ENCODE data around the gene CDK14. TPM values are rescaled to one million over a fixed set of nuclear protein-coding genes. Genes with fewer than 3 reads are reported as not detected.

CDK14 gene
- total and polyA plus RNA-seq, 10 of the 15 experiments (the other 5 are each of a cell fraction or from before 2014, with no cell fraction given), result 6.5 to 61.3 (median 24.2) TPM

DNA sequence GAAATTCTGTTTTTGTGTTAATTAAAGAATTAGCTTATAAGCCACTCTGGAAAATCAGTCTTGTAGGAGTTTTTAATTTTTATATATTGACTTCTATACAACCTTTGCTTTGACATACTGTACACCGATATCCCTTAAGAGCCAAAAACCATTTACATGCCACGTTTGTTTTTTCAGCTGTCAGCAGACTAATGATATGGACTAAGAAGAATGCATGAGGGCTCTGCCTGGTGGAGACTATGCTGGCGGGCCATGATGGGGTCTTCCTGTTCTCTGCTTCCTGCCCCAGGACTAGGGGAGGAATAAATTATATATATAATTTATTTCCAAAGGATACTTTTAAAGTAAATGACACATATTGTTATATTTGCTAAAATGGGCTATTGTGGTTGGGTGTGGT, 96.3 kb downstream of the CDK14 start:
- FAIRE-seq (no peak), DNase-seq (ENCODE audit: low read depth, low spot score) (no peak), ATAC-seq (no peak)
- peaks cover 4% of the 10 kb centered on the region; the same call in 1 of the 2 replicates for H3K4me1 ChIP-seq (ENCODE audit: control insufficient read depth, insufficient read depth, low read length)
- WGBS (ENCODE audit: insufficient coverage, insufficient replicate concordance, low lambda C conversion rate, missing lambda C conversion rate), result 90% methylated on average over 3 of the region's 3 CpGs
- RAD21 ChIA-PET (ENCODE audit: unreplicated experiment), result interaction anchor here (1.4 to 1.5 kb wide), 2 partner anchors 17 to 340 kb away, joined by 3 to 4 read pairs; no protein-coding TSS in a partner anchor
- H3K36me3 ChIP-seq (ENCODE audit: control insufficient read depth in 2 of 2, insufficient read depth in 2 of 2, low read length in 1 of 2), result no peaks in the 10 kb centered on the region
- no peak overlapping the region for H3K4me3 ChIP-seq
- intact Hi-C loops (cut with micrococcal nuclease; ENCODE audit: unreplicated experiment), result no loop called here
- no peaks in the 10 kb centered on the region for H3K27me3 ChIP-seq (replicated peaks in 1 of 2; ENCODE audit: control insufficient read depth in 2 of 2, insufficient read depth in 2 of 2, low read length in 1 of 2)
- CTCF ChIA-PET, result interaction anchor here (0.7 to 2.4 kb wide), 7 partner anchors 9 to 345 kb away, joined by 3 to 12 read pairs (median 6); no protein-coding TSS in a partner anchor
- no peaks in the 10 kb centered on the region for H4K20me1 ChIP-seq (ENCODE audit: control insufficient read depth, insufficient read depth)
- H2AFZ ChIP-seq (ENCODE audit: control insufficient read depth, low read depth, low read length), result no peak overlapping the region
- TF ChIP-seq LARP7 (IDR thresholded peaks at IDR 0.05), result no peak
- TF ChIP-seq, protein P1, sequence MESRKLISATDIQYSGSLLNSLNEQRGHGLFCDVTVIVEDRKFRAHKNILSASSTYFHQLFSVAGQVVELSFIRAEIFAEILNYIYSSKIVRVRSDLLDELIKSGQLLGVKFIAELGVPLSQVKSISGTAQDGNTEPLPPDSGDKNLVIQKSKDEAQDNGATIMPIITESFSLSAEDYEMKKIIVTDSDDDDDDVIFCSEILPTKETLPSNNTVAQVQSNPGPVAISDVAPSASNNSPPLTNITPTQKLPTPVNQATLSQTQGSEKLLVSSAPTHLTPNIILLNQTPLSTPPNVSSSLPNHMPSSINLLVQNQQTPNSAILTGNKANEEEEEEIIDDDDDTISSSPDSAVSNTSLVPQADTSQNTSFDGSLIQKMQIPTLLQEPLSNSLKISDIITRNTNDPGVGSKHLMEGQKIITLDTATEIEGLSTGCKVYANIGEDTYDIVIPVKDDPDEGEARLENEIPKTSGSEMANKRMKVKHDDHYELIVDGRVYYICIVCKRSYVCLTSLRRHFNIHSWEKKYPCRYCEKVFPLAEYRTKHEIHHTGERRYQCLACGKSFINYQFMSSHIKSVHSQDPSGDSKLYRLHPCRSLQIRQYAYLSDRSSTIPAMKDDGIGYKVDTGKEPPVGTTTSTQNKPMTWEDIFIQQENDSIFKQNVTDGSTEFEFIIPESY (IDR thresholded peaks at IDR 0.05), result no peak
- no peak for TF ChIP-seq CBX5 (IDR thresholded peaks at IDR 0.05; ENCODE audit: low read depth)
- TF ChIP-seq ZNF217 (IDR thresholded peaks at IDR 0.05), result no peak
- no peak for TF ChIP-seq ZNF24 (IDR thresholded peaks at IDR 0.05)
- TF ChIP-seq MEF2A (IDR thresholded peaks at IDR 0.05; ENCODE audit: insufficient read depth, low read depth, low read length), result no peak
- TF ChIP-seq, protein P2, sequence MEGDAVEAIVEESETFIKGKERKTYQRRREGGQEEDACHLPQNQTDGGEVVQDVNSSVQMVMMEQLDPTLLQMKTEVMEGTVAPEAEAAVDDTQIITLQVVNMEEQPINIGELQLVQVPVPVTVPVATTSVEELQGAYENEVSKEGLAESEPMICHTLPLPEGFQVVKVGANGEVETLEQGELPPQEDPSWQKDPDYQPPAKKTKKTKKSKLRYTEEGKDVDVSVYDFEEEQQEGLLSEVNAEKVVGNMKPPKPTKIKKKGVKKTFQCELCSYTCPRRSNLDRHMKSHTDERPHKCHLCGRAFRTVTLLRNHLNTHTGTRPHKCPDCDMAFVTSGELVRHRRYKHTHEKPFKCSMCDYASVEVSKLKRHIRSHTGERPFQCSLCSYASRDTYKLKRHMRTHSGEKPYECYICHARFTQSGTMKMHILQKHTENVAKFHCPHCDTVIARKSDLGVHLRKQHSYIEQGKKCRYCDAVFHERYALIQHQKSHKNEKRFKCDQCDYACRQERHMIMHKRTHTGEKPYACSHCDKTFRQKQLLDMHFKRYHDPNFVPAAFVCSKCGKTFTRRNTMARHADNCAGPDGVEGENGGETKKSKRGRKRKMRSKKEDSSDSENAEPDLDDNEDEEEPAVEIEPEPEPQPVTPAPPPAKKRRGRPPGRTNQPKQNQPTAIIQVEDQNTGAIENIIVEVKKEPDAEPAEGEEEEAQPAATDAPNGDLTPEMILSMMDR (IDR thresholded peaks at IDR 0.05 in 2 of 3, conservative IDR thresholded peaks at IDR 0.05 in 1 of 3; ENCODE audit: control insufficient read depth in 2 of 3, extremely low read depth in 1 of 3, insufficient read depth in 1 of 3, low read depth in 3 of 3, low read length in 3 of 3), result no peak
- TF ChIP-seq RCOR1 (conservative IDR thresholded peaks at IDR 0.05; ENCODE audit: low read depth, low read length), result no peak
- no peak for TF ChIP-seq CHD1 (IDR thresholded peaks at IDR 0.05; ENCODE audit: low read depth, low read length)
- TF ChIP-seq DPF2 (IDR thresholded peaks at IDR 0.05), result no peak
- no peak for TF ChIP-seq ZNF207 (IDR thresholded peaks at IDR 0.05; ENCODE audit: borderline replicate concordance)
- TF ChIP-seq TCF12 (IDR thresholded peaks at IDR 0.05; ENCODE audit: low read depth, low read length), result no peak
- TF ChIP-seq, protein P3, sequence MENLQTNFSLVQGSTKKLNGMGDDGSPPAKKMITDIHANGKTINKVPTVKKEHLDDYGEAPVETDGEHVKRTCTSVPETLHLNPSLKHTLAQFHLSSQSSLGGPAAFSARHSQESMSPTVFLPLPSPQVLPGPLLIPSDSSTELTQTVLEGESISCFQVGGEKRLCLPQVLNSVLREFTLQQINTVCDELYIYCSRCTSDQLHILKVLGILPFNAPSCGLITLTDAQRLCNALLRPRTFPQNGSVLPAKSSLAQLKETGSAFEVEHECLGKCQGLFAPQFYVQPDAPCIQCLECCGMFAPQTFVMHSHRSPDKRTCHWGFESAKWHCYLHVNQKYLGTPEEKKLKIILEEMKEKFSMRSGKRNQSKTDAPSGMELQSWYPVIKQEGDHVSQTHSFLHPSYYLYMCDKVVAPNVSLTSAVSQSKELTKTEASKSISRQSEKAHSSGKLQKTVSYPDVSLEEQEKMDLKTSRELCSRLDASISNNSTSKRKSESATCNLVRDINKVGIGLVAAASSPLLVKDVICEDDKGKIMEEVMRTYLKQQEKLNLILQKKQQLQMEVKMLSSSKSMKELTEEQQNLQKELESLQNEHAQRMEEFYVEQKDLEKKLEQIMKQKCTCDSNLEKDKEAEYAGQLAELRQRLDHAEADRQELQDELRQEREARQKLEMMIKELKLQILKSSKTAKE (IDR thresholded peaks at IDR 0.05; ENCODE audit: low read depth, poor library complexity, severe bottlenecking), result no peak
- TF ChIP-seq BHLHE40 (IDR thresholded peaks at IDR 0.05; ENCODE audit: borderline replicate concordance in 1 of 2, low read depth in 2 of 2, low read length in 1 of 2), result no peak
- H3K9me3 ChIP-seq (replicated peaks; ENCODE audit: control insufficient read depth, insufficient read depth, low read length), result no peaks in the 10 kb centered on the region
- POLR2A ChIA-PET, result interaction anchor here (0.9 to 3.1 kb wide), 2 partner anchors 9 to 17 kb away, joined by 3 to 8 read pairs; no protein-coding TSS in a partner anchor
- in situ Hi-C loops (cut with MboI), result loop anchor here (25.0 kb wide), 1 partner anchor 570 kb away; the partner anchor contains the start of gene FZD1
- no peak overlapping the region for H3K27ac ChIP-seq (ENCODE audit: control insufficient read depth, insufficient read depth)
- H3K9ac ChIP-seq (ENCODE audit: control insufficient read depth, insufficient read depth, low read length), result no peak overlapping the region
- BruUV-seq (replicated peaks), result no TSS peak
- SMC1A ChIA-PET (ENCODE audit: uncharacterized antibody, unreplicated experiment), result interaction anchor here (1.3 to 3.5 kb wide), 5 partner anchors 9 to 342 kb away, joined by 3 to 16 read pairs (median 9); no protein-coding TSS in a partner anchor
- H3K4me2 ChIP-seq (ENCODE audit: control insufficient read depth, insufficient read depth), result no peak overlapping the region
- no peaks in the 10 kb centered on the region for H3K79me2 ChIP-seq (ENCODE audit: control insufficient read depth, insufficient read depth, low read length)

Measured in GM12878 (cell line).